Measurements from ENCODE around the gene PSTPIP1.

- no peak for TF ChIP-seq CTCF (IDR thresholded peaks at IDR 0.05; ENCODE audit: poor library complexity, severe bottlenecking)
- TF ChIP-seq EZH2 (IDR thresholded peaks at IDR 0.05; ENCODE audit: borderline replicate concordance, insufficient read depth, low read length, poor library complexity, severe bottlenecking): no peak
- no peak for TF ChIP-seq POLR2AphosphoS5 (IDR thresholded peaks at IDR 0.05)
Measured at GRCh38 chr15:77064539-77065308, 69.8 kb downstream of the PSTPIP1 start.

All from neural cell (in vitro differentiated cells).